Uterus (tissue), 2 donors: ENCODE results near the gene STK25.

ENCODE experiments used
- CTCF ChIP-seq, 4 experiments: fragments of 200-600 bp in 2 of 4; fragments of 450-650 bp in 2 of 4; sonication (generic) in 2 of 4; IDR thresholded peaks; one replicate each; pipeline ENCODE4 v1.5.1; 2016 to 2019; ENCODE audit warnings: antibody characterized with exemption in 4 of 4, mild to moderate bottlenecking in 2 of 4, moderate library complexity in 1 of 4
- POLR2A ChIP-seq, 2 donors: fragments of 450-650 bp; IDR thresholded peaks; one replicate each; pipeline ENCODE4 v1.6.1; 2016; ENCODE audit warnings: antibody characterized with exemption in 2 of 2, mild to moderate bottlenecking in 1 of 2, moderate library complexity in 1 of 2

GRCh38 chr2:241456546-241456945, 51.8 kb downstream of the STK25 start:
- no peak for TF ChIP-seq CTCF (IDR thresholded peaks at IDR 0.05)
- no peak for TF ChIP-seq POLR2A (IDR thresholded peaks at IDR 0.05)
